ENCODE results near the gene CELSR1. TPM values are rescaled to one million over a fixed set of nuclear protein-coding genes. Genes with fewer than 3 reads are reported as not detected.

CELSR1 gene
- total RNA-seq, 1 experiment from 2014 or later = 19.6 TPM

DNA sequence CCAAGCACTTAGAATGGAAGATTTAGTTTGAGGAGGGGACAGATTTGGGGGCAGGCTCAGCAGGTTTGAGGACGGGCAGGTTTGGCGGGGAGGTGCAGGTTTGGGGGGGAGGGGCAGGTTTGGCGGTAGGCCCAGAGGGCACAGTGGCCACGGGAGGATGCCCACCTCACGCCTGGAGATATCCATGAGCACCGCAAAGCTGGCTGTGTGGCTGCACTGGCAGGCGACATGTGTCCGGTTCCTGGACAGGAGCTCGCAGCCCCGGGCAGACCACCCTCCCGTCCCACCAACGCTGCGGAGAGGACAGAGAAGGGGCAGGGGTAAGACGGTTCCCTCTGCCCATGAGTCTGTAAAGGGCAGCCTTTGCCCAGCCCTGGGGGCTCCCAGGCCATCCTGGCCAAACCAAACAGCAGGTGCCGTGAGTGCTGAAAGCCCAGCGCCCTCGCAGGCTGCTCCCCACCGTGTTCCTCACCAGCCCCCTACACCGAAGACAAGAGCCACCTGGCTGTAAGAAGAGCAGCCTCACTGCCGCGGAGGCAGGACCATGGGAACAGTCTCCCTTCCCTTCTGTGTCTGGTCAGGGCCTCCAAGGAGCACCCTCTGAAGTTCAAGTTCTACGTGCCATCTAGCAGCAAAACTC lies 158.9 kb downstream of the CELSR1 start:
- H3K4me2 ChIP-seq (ENCODE audit: low read length) = peak overlapping the region; percentile 86

GRCh38 chr22:46377525-46378425 lies 159.6 kb downstream of the CELSR1 start:
- DNase-seq (ENCODE audit: low read depth, low spot score) (peak; percentile 66), ATAC-seq (peak; percentile 88)
- peaks cover 0 to 10% of the 10 kb centered on the region in 2 experiments; a peak in 1 of 4 replicates for H3K36me3 ChIP-seq (ENCODE audit: control insufficient read depth in 1 of 2, insufficient read depth in 2 of 2, low read length in 2 of 2)
- H3K9me2 ChIP-seq (ENCODE audit: insufficient read depth) = no peaks in the 10 kb centered on the region
- POLR2A ChIA-PET = no interaction called here
- H2AFZ ChIP-seq (ENCODE audit: low read depth, low read length, poor library complexity, severe bottlenecking) = no peak overlapping the region
- peaks cover 4 to 9% of the 10 kb centered on the region in 2 experiments; a peak in 2 of 4 replicates for H3K9me3 ChIP-seq (ENCODE audit: control insufficient read depth in 1 of 2, insufficient read depth in 1 of 2, low read depth in 1 of 2, low read length in 2 of 2)
- no peaks in the 10 kb centered on the region for H4K20me1 ChIP-seq (ENCODE audit: insufficient read depth)
- H3K4me3 ChIP-seq (replicated peaks in 1 of 2; ENCODE audit: low read depth in 1 of 2, low read length in 2 of 2) = peak overlapping the region in 1 of 2 experiments; percentile 45; a peak in 3 of 4 replicates
- TF ChIP-seq, protein P1, sequence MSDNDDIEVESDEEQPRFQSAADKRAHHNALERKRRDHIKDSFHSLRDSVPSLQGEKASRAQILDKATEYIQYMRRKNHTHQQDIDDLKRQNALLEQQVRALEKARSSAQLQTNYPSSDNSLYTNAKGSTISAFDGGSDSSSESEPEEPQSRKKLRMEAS (IDR thresholded peaks at IDR 0.05) = peak; percentile 63
- peak; percentile 79 for TF ChIP-seq SP1 (IDR thresholded peaks at IDR 0.05; ENCODE audit: low read depth)
- TF ChIP-seq EZH2phosphoT487 (IDR thresholded peaks at IDR 0.05; ENCODE audit: borderline replicate concordance) = no peak
- no peak for TF ChIP-seq POLR2A (IDR thresholded peaks at IDR 0.05; ENCODE audit: borderline replicate concordance, extremely low read depth, insufficient read depth, insufficient read length)
- peak; percentile 90 for TF ChIP-seq JUND (IDR thresholded peaks at IDR 0.05)
- peak; percentile 72; the same call in 1 of the 2 replicates for TF ChIP-seq CBX3 (IDR thresholded peaks at IDR 0.05; ENCODE audit: low read depth)
- TF ChIP-seq CEBPB (IDR thresholded peaks at IDR 0.05; ENCODE audit: low read depth) = peak; percentile 99
- peak; percentile 69; the same call in 1 of the 2 replicates for TF ChIP-seq SIN3A (IDR thresholded peaks at IDR 0.05; ENCODE audit: low read depth)
- TF ChIP-seq TCF7L2 (IDR thresholded peaks at IDR 0.05; ENCODE audit: borderline replicate concordance, extremely low read depth, insufficient read depth, insufficient read length) = peak; percentile 76
- TF ChIP-seq FOSL1 (IDR thresholded peaks at IDR 0.05; ENCODE audit: low read depth) = peak; percentile 89
- peak; percentile 13; the same call in 1 of the 2 replicates for TF ChIP-seq RAD21 (IDR thresholded peaks at IDR 0.05; ENCODE audit: low read depth)
- H3K27me3 ChIP-seq (ENCODE audit: insufficient read depth, low read length) = no peaks in the 10 kb centered on the region
- peak overlapping the region; percentile 46 for H3K9ac ChIP-seq (ENCODE audit: low read length)
- peaks cover 29 to 44% of the 10 kb centered on the region in 2 experiments for H3K4me1 ChIP-seq (ENCODE audit: control insufficient read depth in 1 of 2, insufficient read depth in 2 of 2, low read length in 2 of 2)
- intact Hi-C loops (cut with micrococcal nuclease) = no loop called here
- RAD21 ChIA-PET (ENCODE audit: low non-redundant PET in 1 of 2, low total read pairs in 2 of 2, uncharacterized antibody in 2 of 2, unreplicated experiment in 2 of 2) = interaction anchor here in 1 of 2 experiments (0.8 kb wide), 1 partner anchor 9 kb away, joined by 4 read pairs; no protein-coding TSS in a partner anchor
- CTCF ChIA-PET = interaction anchor here (0.9 to 1.6 kb wide), 2 partner anchors 10 kb away, joined by 3 to 5 read pairs; no protein-coding TSS in a partner anchor
- H3K27ac ChIP-seq (ENCODE audit: low read depth, low read length) = peak overlapping the region; percentile 38; the same call in 1 of the 2 replicates
- peak overlapping the region; percentile 86 for H3K4me2 ChIP-seq (ENCODE audit: low read length)
- BruUV-seq (replicated peaks) = no TSS peak
- H3K79me2 ChIP-seq (ENCODE audit: insufficient read depth, low read length) = no peaks in the 10 kb centered on the region

More for the DNA sequence above, 158.9 kb downstream of the CELSR1 start:
- CTCF ChIA-PET = interaction anchor here (0.9 kb wide), 1 partner anchor 11 kb away, joined by 3 read pairs; no protein-coding TSS in a partner anchor
- Histone ChIP-seq H4K20me1 (ENCODE audit: insufficient read depth) (no peaks in the 10 kb centered on the region), H3K36me3 (ENCODE audit: control insufficient read depth in 1 of 2, insufficient read depth in 2 of 2, low read length in 2 of 2) (peaks cover 0 to 10% of the 10 kb centered on the region in 2 experiments; a peak in 1 of 4 replicates), H3K79me2 (ENCODE audit: insufficient read depth, low read length) (no peaks in the 10 kb centered on the region), H3K27ac (ENCODE audit: low read depth, low read length) (no peak overlapping the region), H3K27me3 (ENCODE audit: insufficient read depth, low read length) (no peaks in the 10 kb centered on the region), H3K9ac (ENCODE audit: low read length) (no peak overlapping the region; the same call in 1 of the 2 replicates), H3K4me1 (ENCODE audit: control insufficient read depth in 1 of 2, insufficient read depth in 2 of 2, low read length in 2 of 2) (peaks cover 29 to 44% of the 10 kb centered on the region in 2 experiments), H3K9me3 (ENCODE audit: control insufficient read depth in 1 of 2, insufficient read depth in 1 of 2, low read depth in 1 of 2, low read length in 2 of 2) (peaks cover 4 to 9% of the 10 kb centered on the region in 2 experiments; a peak in 2 of 4 replicates), H3K4me3 (replicated peaks in 1 of 2; ENCODE audit: low read depth in 1 of 2, low read length in 2 of 2) (peak overlapping the region in 1 of 2 experiments; percentile 45; a peak in 2 of 4 replicates), H2AFZ (ENCODE audit: low read depth, low read length, poor library complexity, severe bottlenecking) (no peak overlapping the region), H3K9me2 (ENCODE audit: insufficient read depth) (no peaks in the 10 kb centered on the region)
- intact Hi-C loops (cut with micrococcal nuclease) = no loop called here
- TF ChIP-seq EZH2phosphoT487 (IDR thresholded peaks at IDR 0.05; ENCODE audit: borderline replicate concordance) = no peak
- no peak for TF ChIP-seq SIN3A (IDR thresholded peaks at IDR 0.05; ENCODE audit: low read depth)
- no peak for TF ChIP-seq ZFX (IDR thresholded peaks at IDR 0.05)
- no peak for TF ChIP-seq ELF1 (IDR thresholded peaks at IDR 0.05; ENCODE audit: borderline replicate concordance, low read depth)
- TF ChIP-seq SP1 (IDR thresholded peaks at IDR 0.05; ENCODE audit: low read depth) = no peak
- DNase-seq (ENCODE audit: low read depth, low spot score) (no peak), ATAC-seq (no peak)
- no TSS peak for BruUV-seq (replicated peaks)
- POLR2A ChIA-PET = no interaction called here
- RAD21 ChIA-PET (ENCODE audit: low non-redundant PET in 1 of 2, low total read pairs in 2 of 2, uncharacterized antibody in 2 of 2, unreplicated experiment in 2 of 2) = no interaction called here
